ENCODE data around the gene TOX2. TPM values are rescaled to one million over a fixed set of nuclear protein-coding genes. Genes with fewer than 3 reads are reported as not detected.

The TOX2 gene
- total RNA-seq, 2 experiments from 2014 or later = 1.5 to 1.7 TPM

DNA sequence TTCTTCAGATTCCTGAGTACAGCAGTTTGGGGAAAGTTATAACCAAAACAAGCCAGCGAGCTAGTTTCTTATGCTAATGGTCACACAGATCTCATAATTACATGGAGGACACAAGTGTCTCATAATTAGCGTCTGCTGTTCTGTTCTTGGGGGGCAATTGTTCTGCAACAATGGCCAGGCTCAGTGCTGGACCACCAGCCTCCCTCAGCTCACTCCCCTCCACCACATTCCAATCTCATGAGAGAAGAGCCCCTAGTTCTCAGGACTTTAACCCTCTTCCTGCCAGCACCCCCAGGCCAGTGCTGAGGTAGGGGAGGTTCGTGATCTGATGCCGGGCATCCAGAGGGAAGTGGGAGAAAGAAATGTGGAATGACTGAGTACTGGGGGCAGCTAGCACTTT, 20.2 kb upstream of the TOX2 start:
- TF ChIP-seq CTCF (IDR thresholded peaks at IDR 0.05) = no peak
- Mint-ChIP-seq H3K9me3 (peaks cover 13% of the 10 kb centered on the region), H3K27me3 (peaks cover 2% of the 10 kb centered on the region), H3K4me1 (ENCODE audit: low read depth) (no peaks in the 10 kb centered on the region), H3K4me3 (no peak overlapping the region), H3K27ac (no peak overlapping the region), H3K36me3 (ENCODE audit: low read depth) (no peaks in the 10 kb centered on the region)
- DNase-seq (no peak), ATAC-seq (no peak)
- intact Hi-C loops (cut with micrococcal nuclease) = no loop called here
- CTCF ChIA-PET = no interaction called here
- POLR2A ChIA-PET = no interaction called here

DNA sequence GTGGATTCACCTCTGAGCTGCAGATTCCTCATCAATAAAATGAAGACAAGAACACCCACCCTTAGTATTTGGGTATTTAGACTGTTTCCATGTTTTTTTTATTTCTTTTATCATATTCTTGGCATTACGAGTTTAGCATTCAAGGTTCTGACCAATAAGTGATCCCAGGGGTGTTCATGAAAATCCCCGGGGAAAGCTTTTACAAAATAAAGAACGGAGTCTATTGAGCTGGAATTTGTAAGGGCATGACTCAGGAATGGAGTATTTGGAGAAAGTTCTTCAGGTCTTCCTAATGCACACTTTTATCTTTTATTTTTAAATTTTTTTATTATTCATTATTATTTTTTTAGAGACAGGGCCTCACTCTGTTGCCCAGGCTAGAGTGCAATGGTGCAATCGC, 19.4 kb upstream of the TOX2 start:
- Mint-ChIP-seq H3K4me3 (no peak overlapping the region), H3K9me3 (peaks cover 9% of the 10 kb centered on the region), H3K27me3 (peaks cover 1% of the 10 kb centered on the region), H3K36me3 (ENCODE audit: low read depth) (no peaks in the 10 kb centered on the region), H3K27ac (no peak overlapping the region), H3K4me1 (ENCODE audit: low read depth) (no peaks in the 10 kb centered on the region)
- no peak for DNase-seq
- no peak for ATAC-seq
- ChIA-PET POLR2A (no interaction called here), CTCF (no interaction called here)
- TF ChIP-seq CTCF (IDR thresholded peaks at IDR 0.05) = no peak
- intact Hi-C loops (cut with micrococcal nuclease) = no loop called here

- Mint-ChIP-seq H3K27ac (no peak overlapping the region), H3K4me3 (no peak overlapping the region), H3K27me3 (no peaks in the 10 kb centered on the region), H3K9me3 (peaks cover 4% of the 10 kb centered on the region), H3K36me3 (ENCODE audit: low read depth) (no peaks in the 10 kb centered on the region), H3K4me1 (ENCODE audit: low read depth) (no peaks in the 10 kb centered on the region)
- POLR2A ChIA-PET = interaction anchor here (0.6 to 1.0 kb wide), 2 partner anchors 9 to 257 kb away, joined by 3 to 5 read pairs; no protein-coding TSS in a partner anchor
- DNase-seq (no peak), ATAC-seq (no peak)
- intact Hi-C loops (cut with micrococcal nuclease) = no loop called here
- no peak for TF ChIP-seq CTCF (IDR thresholded peaks at IDR 0.05)
- CTCF ChIA-PET = no interaction called here
Observed at GRCh38 chr20:43899274-43900120, 15.2 kb upstream of the TOX2 start.

- Mint-ChIP-seq H3K4me1 (ENCODE audit: low read depth) (no peaks in the 10 kb centered on the region), H3K9me3 (peaks cover 4% of the 10 kb centered on the region), H3K27me3 (no peaks in the 10 kb centered on the region), H3K36me3 (ENCODE audit: low read depth) (no peaks in the 10 kb centered on the region), H3K27ac (no peak overlapping the region), H3K4me3 (no peak overlapping the region)
- POLR2A ChIA-PET = no interaction called here
- CTCF ChIA-PET = no interaction called here
- ATAC-seq (no peak), DNase-seq (no peak)
- intact Hi-C loops (cut with micrococcal nuclease) = no loop called here
- TF ChIP-seq CTCF (IDR thresholded peaks at IDR 0.05) = no peak
Observed at GRCh38 chr20:43900121-43900466, 14.6 kb upstream of the TOX2 start.

GRCh38 chr20:43900496-43900895, 14.2 kb upstream of the TOX2 start:
- H3K9me3 Mint-ChIP-seq = peaks cover 4% of the 10 kb centered on the region
- H3K4me3 Mint-ChIP-seq = no peak overlapping the region
- H3K27ac Mint-ChIP-seq = no peak overlapping the region
- intact Hi-C loops (cut with micrococcal nuclease) = no loop called here
- ChIA-PET POLR2A (interaction anchor here (0.9 kb wide), 1 partner anchor 9 kb away, joined by 3 read pairs; no protein-coding TSS in a partner anchor), CTCF (no interaction called here)
- TF ChIP-seq CTCF (IDR thresholded peaks at IDR 0.05) = no peak
- ATAC-seq (no peak), DNase-seq (no peak)
- H3K36me3 Mint-ChIP-seq (ENCODE audit: low read depth) = no peaks in the 10 kb centered on the region
- H3K27me3 Mint-ChIP-seq = no peaks in the 10 kb centered on the region
- no peaks in the 10 kb centered on the region for H3K4me1 Mint-ChIP-seq (ENCODE audit: low read depth)

Measured in activated CD8-positive, alpha-beta T cell treated with anti-CD3 and anti-CD28 coated beads for 36 hours (primary cell).